RPMI7951 (cell line): ENCODE measurements around the gene FRMPD2. TPM values are rescaled to one million over a fixed set of nuclear protein-coding genes. Genes with fewer than 3 reads are reported as not detected.
"Not testable (repeated sequence)": the region's sequence is repeated elsewhere in the genome, so short reads cannot be mapped to it uniquely, and the experiment has no call there.

Experiments
- DNase-seq: peaks from one replicate; pipeline ENCODE4 v3.0.0-alpha.2; 2012; ENCODE audit warnings: low read depth
- total RNA-seq: library from RNA; depleted of rRNA; stranded (reverse); fragments of >200 nt; shearing (Covaris generic); gene quantifications from 2 replicates; pipeline ENCODE4 v1.2.3, GENCODE V29; 2014

FRMPD2 gene
- total RNA-seq, 1 experiment from 2014 or later, result not detected

DNA sequence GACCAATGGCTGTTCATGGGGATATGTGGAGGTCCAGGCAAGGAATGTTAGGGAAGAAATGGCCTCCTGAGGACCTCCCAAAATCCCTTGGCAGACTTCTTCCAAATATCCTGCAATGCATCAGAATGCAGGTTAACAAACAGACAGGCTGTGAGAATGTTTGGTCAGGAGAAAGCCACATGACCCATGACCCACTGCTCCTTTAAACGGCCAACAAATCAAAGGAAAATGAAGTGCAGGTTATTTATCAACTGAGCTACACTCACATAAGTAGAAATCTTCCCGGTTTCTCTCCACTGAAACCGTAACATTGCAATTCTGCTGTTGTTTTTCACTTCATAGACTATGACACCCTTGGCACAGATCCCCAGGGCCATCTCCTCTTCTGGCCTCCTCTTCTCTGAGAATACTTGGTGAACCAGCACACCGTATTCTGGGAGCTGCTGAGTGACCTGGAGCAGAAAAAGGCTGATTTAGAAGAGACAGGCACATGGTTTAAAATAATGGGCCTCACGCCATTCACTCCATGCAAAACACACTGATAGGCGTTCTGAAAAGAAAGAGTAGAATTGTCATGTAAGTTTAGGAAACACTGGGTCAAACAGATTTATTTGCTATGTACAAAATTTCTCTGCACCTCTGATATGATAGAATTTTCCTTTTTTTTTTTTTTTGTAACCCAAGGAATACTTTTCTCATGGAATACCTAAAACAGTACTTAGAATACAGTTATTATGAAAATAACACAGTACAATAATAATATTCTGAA is 67.8 kb downstream of the FRMPD2 start:
- DNase-seq, result no peak

DNA sequence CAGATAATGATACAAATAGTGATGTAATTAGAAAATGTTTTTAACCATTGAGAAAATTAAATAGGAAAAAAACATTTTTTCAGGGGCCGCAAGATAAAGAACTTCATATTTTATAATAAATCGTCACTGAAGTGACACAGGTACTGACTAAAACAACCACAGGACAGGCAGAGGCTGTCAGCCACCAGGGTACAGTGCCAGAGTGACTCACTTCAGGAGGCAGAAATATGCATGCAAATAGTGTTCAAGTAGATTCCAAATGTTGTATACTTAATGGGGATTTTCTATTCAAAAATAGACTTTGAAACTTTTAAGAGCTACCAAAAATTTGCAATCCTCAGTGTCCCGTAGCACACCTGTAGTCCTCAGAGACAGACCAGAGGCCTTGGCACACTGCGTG is 68.6 kb downstream of the FRMPD2 start:
- DNase-seq, result no peak

DNA sequence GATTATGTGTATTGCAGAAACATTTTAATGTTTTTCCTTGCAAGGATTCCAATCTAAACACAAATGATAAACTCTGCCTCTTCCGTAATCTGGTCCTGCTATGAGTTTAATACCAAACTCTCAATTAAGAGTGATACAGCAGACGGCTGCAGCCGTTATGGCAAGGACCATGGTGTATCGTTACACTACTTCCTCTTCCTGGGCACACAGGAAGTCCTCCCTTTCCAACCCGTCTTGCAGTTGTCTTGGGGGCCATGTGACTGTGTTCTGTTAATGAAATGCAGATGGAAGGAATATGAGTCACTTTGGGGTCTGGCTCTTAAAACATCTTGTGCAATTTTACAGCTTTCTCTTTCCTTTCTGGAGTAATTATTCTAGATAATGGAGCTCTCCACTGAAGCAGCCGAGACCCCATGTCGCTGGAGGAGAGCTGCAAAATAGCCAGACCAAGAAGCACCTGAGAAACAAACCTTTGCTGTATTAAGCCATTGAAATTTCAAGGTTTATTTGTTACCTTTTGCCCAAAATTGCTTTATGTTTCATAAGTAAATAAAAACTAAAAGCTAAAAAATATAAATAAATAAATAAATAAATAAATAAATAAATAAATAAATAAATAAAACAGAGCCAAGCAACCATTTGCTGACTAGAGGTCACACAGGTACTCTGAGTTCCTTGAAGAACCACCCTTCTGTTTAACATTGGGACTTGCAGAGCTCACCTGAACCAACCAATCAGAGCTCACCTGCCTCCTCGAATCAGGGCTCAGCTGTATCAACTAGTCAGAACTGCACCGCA is 74.7 kb downstream of the FRMPD2 start:
- DNase-seq, result peak; percentile 92

DNA sequence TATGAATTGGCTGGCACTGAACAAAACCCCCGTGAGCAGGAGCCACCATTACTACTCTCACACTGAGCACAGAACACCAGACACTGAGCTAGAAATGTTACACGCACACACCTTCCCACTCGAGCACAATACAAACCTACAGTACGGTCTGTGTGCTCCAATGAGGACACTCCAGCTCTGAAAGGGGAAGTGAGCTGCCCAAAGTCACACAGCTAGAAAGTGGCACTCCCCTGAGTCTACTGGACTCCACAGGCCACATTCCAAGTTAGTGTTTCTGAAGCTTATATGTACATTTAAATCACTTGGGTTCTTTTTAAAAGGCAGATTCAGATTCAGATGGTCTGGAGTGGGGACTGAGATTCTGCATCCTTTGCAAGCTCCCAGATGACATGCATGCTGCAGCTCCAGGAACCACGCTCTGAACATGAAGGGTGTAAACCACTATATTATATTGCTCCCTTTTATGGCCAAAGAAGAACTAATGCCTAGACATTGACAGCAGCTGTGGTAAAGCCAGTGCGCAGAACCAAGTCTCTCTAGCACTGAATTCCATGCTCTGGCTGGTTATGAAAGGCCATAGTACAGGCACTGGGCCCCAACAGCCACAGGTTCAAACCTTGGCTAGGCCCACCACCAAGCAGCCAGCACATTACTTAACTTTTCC is 77.1 kb downstream of the FRMPD2 start:
- no peak for DNase-seq

DNA sequence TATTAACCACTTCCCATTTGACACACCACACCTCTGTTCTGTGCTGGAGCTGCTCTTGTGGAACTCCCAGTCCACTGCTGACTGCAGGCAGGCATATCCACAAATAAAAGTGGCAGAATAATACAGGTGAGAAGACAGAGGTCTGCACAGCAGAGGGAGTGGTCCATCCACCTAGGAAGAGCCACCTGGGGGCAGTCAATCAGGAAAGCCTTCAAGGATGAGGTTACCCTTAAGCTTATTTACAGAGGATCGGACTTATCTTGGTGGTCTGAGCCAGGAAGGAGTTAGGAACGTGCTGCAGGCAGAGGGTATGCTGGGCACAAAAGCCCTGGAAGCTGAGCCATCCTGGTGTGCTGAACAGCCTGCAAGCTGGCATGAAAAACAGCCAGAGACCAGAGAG is 78.7 kb downstream of the FRMPD2 start:
- DNase-seq, result no peak

DNA sequence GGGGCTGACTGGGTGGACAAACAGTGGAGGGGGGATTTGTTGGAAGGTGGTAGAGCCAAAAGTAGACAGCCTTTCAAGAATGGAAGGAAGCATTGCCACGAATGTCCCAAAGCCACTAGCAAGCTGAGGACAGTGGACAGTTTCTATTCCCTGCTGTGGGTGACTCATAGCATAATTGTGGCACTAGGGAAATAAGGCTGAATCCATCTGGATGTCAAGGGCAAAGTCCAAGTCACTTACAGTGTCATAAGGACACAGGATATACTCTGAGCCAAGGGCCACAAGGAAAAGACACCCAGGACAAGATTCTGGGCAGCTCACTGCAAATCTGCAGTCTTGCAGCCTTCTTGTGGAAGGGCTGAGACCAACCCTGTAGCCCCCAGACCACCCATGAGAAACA is 79.7 kb downstream of the FRMPD2 start:
- peak; percentile 31 for DNase-seq

DNA sequence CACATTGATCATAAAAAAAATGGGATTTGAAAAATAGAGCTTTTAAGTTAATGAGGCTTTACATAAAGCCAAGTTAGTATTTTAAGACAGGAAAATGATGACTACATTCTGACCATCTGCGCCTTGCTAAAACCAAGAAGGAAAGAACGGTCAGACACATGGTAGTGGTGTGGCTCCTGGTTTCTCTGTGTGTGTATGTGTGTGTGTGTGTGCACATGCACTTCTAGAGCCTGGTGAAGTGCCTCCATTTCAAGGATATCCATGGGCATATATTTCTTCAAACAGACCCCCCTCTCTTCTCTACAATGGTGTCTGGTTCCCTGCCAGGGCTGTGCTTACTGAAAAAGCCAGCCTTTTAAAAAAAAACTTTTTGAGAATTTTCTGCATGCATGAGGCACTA is 80.9 kb downstream of the FRMPD2 start:
- DNase-seq, result no peak

DNA sequence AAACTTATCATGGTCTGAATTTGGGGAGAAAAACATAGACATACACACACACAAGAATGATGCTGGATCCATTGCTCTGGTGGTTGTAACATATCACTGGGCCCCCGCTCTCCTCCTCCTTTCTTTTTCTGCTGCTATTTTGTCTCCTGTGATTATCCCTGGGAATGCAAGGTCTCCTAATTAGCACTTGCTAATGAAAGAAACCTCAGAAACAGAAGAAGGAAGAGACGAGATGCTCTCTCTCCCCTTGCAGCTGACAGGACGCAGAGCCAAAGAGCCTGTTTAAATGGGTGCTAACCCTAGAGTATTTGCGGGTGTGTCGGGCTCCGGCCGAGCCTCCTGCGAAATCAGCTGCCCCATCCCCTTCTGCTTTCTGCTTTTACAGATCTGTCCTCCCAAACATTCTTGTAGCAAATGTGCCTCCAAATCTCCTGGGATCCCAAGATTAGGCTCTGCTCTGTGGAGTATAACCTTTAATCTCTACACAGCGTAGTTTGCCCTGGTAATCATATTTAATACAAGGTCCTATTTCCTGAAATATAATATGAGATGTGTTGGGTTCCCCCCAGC is 81.5 kb downstream of the FRMPD2 start:
- no peak for DNase-seq

DNA sequence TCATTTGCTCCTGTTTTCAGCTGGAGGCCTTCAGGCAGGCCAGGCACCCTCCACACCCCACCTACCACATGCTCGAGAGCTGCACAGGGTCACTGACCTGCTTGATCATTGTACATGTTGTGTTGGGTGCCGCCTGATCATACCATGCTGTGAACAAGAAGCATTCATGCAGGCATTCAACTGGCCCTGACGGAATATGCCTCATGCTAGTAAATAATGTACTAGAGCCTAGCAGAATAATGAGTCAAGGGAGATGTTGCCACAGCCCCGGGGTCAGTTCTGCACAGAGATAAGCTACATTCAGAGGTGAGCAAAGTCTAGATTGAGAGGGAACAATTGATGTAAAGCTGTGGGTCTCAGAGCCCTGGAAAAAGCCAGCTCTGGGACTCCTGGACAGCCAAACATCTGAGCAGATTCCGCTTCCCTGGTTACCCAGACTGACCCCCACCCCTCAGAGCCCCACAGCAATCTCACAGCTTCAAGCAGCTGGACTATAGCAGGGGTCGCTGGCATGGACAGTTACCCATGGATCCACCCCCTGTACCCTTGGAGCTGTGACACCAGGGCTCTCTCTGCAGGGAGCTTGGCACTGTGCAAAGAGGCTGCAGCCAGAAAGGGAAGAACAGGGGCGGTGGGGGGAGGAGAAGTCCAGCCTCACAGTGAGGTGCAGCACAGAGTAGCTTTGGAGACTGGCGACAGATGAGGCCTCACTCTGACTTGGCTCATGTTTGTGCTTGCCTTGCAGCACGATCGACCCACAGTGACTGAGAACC is 86.6 kb downstream of the FRMPD2 start:
- no peak for DNase-seq

DNA sequence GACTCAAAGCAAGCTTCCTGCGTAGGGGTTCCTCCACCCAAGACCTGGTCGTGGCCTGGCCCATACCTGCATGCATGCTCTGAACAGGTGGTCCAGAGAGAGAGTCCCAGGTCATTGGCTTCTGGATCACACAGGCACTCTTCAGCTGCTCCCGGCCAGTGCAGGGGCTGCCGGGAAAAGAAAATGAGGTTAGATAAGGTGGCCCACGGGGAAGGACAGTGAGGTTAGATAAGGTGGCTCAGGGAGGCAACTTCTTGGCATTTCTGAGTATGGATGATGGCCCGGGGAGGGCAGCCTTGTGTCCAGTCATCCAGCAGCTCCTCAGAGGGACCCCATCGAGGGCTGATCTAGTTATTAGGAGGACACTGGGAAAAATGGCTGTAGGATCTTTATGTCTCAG is 87.4 kb downstream of the FRMPD2 start:
- no peak for DNase-seq

DNA sequence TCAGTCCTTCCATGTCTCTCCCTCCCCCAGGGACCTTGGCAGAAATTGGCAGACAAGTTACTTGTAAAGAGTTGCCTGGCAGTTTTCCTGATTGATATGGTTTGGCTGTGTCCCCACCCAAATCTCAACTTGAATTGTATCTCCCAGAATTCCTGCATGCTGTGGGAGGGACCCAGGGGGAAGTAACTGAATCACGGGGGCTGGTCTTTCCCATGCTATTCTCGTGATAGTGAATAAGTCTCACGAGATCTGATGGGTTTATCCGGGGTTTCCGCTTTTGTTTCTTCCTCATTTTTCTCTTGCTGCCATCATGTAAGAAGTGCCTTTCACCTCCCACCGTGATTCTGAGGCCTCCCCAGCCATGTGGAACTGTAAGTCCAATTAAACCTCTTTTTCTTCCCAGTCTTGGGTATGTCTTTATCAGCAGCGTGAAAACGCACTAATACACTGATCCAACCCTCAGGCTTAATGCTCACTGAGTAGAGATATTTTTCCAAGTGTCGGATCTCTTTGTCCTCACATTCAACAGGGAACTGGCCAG is 88.2 kb downstream of the FRMPD2 start:
- not testable (repeated sequence) for DNase-seq

DNA sequence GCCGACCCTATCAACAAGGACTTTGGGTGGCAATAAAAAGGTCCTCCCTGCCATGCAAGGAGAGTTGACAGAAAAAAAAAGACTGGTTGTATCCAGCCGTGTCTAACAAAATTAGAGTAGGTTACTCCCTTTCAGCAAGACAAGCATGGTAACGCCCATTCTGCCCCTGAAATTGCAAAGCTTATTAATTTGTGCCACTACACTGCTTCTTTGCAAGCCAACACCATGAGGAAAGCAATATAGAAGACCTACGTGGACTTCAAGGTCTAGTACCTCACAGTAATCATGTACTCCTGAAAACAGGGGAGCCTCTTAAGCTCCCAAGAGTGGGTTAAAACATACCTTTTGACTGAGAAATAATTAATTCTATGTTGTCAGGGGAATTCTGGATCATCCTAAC is 90.3 kb downstream of the FRMPD2 start:
- no peak for DNase-seq

DNA sequence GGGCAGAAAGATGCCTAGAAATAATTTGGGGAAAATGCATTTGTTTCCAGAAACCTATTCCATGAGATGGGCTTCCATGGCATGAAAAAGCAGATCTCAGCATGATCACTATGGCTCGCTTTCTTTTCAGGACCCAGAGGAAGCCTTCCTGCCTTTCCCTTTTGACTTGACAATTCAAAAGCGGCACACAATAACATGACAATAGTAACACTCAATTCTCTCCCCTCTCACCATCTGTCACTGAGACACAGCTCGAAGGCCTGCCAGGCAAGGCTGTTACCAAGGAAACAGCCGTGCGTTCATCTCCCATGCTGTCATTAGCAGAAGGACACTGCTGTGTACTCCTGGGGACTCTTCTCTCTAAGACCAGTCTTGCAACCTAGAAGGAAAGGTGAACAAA is 101.8 kb downstream of the FRMPD2 start:
- not testable (repeated sequence) for DNase-seq

DNA sequence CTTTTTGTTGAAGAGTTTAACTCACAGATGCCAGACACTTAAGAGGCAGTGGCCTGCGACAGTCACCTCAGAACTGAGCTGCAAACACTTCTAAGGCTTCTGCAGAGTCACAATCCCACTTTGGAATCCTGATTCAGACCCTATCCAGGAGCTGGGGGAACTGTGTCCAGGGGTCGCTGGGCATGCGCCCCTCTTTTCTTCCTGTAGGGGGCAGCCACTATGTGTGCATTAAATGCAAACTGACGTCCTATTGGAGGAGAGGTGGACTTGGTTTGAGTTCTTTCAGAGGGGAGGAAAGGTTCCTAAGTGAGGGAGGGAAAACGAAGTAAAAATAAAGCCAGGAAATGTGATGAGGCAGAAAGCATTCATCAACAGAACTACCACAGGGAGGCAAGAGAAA is 113.8 kb downstream of the FRMPD2 start:
- DNase-seq, result not testable (repeated sequence)

DNA sequence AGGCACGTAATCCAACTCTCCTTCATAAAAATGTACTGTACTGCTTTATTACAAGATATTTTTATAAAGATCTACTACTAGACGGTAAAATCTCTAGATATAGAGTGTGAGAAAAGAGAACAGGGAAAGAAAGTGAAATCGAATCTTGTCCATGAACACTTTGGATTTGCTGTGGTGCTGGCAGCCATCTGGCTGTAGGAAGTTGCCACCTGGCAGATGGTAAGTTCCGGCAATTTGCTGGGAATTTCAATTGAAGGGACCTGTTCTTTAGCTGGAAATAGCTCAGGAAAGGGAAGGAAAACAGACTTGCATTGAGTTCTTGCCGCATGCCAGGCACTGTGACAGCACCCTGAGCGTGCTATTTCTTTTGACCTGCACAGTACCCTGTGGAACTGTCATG is 114.3 kb downstream of the FRMPD2 start:
- not testable (repeated sequence) for DNase-seq

DNA sequence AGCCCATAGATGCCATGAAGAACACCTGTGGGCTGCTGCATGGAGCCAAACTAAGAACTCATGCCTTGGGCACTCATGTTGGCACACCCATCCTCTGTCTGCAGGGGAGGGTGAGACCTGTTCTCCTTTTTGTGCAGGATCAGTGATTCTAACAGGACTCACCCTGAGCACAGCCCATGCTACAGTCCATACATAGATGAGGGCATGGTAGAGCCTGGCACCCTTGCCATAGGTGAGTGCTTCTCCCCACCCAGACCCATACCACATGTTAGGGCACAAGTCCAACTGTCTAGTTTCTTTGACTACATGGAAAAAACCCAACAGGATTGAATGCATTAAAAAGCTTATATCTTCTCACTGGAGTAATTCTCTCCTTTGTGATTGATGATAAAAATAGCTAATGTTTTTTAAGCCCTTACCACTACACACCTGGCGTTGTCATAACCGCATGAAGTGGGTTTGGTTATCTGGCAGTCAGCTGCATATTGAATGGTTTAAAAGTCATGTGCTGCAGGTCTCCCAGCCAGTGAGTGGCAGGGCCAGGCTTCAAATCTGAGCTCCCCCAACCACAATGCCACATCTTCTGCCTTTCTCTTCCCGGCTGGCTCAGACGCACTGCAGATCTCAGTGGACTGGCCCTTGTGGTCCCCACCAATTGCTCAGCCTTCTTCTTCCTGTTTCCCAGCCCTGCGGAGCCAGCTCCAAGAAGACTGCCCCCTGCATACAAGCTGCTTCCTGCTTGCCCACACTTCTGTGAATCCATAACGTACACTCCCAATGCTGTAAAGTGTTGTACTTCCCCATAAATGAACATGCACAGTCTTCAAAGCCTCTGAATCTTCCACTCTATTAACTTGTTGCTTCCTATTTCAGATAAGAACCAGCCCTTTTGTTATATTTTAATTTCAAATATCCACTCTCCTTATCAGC is 120.0 kb downstream of the FRMPD2 start:
- DNase-seq, result not testable (repeated sequence)

DNA sequence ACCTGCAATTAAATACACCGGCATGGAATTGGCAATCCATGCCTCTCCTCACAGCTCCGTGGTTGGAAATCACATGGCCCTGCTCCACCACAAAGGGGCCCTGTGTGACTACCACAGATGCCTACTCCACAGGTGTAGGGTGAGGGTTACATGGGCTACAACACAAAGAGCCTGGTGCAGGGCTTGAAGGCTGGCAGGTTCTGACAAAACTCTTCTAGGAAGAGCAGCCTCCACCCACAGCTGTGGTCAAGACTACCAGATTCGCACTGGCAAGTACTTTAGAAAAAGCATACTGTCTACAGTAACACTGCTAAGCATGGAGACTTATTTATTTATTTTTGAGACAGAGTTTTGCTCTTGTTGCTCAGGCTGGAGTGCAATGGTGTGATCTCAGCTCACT is 126.9 kb downstream of the FRMPD2 start:
- DNase-seq, result not testable (repeated sequence)

DNA sequence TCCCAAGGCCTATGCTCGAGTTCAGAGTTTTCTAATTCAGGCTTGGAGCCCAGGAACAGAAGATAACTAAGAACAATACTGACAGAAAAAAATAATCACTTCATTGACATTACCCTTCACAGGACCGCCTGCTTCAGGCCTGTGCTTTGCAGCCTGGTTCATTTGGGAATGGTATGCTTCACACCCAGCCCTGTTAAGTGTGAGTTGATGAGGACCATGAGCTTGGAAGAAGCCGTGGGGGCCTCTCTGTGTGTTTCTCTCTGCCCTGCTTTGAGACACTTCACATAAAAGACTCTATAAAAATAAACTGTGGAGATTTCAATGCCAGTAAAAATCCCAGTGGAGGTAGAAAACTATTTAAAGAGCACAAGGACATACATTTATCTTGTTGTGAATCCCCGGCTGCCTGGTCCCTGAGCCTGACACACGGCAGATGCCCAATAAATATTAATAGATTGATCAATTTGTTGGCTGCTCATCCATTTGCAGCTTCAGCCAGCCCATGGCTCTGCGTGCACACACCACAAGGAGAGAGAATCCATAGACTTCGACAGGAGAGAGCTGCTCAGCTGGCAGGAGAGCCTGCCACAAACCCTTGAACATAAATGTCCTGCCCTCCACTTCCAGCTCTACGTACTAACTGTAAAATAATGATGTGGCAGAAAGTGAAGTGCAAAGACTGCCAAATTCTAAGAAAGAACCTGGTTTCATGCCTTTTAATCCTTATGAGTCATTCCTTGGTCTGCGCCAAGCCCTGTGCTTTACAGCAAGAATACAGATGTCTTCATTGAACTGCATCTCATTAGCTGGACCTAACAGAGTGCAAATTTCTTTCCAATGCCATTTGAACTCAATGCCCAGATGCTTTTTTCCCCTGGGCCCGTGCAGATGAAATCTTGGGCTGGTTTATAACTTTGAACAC is 130.5 kb downstream of the FRMPD2 start:
- not testable (repeated sequence) for DNase-seq

DNA sequence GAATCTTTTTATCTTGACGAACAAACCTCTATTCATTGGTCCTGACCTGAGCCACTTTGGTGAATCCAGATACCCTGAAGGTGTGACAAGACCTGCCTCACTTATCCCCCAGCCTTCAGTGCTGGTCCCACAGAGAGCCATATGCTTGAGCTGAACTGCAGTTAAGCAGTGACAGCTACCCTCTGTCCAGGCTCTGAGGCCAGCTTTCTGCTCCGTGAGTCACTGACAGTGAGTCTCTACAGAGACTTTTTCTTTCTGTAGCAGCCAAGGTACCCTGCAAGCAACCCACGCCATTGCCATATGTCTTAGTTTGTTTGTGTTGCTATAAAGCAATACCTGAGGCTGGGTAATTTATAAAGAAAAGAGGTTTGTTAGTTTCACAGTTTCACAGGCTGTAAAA is 133.5 kb downstream of the FRMPD2 start:
- DNase-seq, result not testable (repeated sequence)
